ENCODE results near the gene FCMR. TPM values are rescaled to one million over a fixed set of nuclear protein-coding genes. Genes with fewer than 3 reads are reported as not detected.

The FCMR gene
- total and polyA plus RNA-seq, 2 donors from 2014 or later, result 1.3 to 16.7 TPM

DNA sequence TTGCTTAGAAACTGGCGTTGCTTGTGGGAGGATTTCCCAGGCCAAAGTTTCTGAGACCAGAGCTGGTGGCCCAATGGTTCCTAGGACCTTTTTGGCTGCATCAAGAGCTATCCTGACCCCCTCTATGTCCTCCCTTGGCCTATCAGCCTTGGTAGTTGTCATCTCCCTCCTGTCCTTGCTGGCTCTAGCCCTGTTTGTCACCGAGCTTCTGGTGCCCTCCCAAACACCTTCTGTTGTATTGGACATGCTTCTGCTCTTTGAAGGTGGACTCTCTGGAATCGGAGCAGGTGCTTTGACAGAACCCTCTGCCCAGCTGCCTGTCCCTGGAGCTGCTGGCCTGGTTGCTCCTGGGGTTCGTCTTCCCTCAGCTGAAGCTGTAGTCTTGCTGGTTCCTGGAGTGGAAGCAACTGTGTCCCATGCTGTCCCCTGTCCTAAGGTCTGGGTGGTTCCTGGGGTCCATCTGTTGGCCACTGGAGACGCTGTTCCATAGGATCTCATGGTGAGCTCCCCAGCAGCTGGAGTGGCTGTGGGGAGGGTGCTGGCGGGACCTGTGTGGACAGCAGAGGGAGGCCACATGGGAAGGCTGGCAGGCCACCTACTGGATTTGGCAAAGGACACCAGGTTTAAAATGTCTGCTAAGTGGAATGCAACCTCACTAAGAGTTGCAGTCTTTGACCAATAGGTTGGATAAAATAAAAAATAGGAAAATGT, 39.1 kb upstream of the FCMR start:
- no peaks in the 10 kb centered on the region for H3K27me3 ChIP-seq (ENCODE audit: control insufficient read depth, insufficient read depth, low read length)
- H3K9ac ChIP-seq (ENCODE audit: low read length in 3 of 3), result no peak overlapping the region
- H3K36me3 ChIP-seq (ENCODE audit: control insufficient read depth in 2 of 3, insufficient read depth in 3 of 3, low read length in 3 of 3), result peaks cover 0 to 2% (median 0%) of the 10 kb centered on the region in 3 donors
- H3K27ac ChIP-seq (ENCODE audit: low read depth in 2 of 2, low read length in 2 of 2), result no peak overlapping the region
- intact Hi-C loops (cut with DNase I), result no loop called here
- H3K4me1 ChIP-seq (ENCODE audit: control insufficient read depth in 2 of 3, insufficient read depth in 2 of 3, low read depth in 1 of 3, low read length in 3 of 3), result peaks cover 0 to 9% (median 0%) of the 10 kb centered on the region in 3 donors
- no peaks in the 10 kb centered on the region for H3K9me3 ChIP-seq (ENCODE audit: control insufficient read depth in 2 of 3, insufficient read depth in 1 of 3, low read length in 3 of 3)
- FAIRE-seq (no peak), DNase-seq (no peak)
- TF ChIP-seq, protein P1, sequence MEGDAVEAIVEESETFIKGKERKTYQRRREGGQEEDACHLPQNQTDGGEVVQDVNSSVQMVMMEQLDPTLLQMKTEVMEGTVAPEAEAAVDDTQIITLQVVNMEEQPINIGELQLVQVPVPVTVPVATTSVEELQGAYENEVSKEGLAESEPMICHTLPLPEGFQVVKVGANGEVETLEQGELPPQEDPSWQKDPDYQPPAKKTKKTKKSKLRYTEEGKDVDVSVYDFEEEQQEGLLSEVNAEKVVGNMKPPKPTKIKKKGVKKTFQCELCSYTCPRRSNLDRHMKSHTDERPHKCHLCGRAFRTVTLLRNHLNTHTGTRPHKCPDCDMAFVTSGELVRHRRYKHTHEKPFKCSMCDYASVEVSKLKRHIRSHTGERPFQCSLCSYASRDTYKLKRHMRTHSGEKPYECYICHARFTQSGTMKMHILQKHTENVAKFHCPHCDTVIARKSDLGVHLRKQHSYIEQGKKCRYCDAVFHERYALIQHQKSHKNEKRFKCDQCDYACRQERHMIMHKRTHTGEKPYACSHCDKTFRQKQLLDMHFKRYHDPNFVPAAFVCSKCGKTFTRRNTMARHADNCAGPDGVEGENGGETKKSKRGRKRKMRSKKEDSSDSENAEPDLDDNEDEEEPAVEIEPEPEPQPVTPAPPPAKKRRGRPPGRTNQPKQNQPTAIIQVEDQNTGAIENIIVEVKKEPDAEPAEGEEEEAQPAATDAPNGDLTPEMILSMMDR (IDR thresholded peaks at IDR 0.05; ENCODE audit: borderline replicate concordance, extremely low read depth, insufficient read depth), result no peak
- H3K4me3 ChIP-seq (ENCODE audit: low read length in 3 of 3), result no peak overlapping the region

DNA sequence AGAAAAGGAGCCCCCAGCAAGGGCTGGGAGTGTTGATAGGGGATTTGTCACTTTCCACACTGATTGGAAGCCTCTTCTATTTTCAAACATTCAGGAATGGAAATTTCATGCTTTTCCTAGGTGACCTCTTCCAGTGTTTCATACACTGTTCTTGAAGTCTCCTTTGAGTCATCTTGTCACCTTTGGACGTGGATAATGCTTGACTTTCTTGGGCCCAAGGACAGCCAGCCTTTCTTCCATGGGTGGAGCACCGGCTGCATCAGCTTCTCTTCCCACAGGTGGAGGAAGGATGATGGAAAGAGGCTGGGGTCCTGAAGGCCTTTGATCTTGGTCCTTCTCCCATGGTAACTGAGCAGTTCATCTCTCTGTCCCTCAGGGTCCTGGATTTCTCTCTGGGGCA, 36.4 kb upstream of the FCMR start:
- H3K36me3 ChIP-seq (ENCODE audit: control insufficient read depth in 2 of 3, insufficient read depth in 3 of 3, low read length in 3 of 3), result peaks cover 0 to 2% (median 0%) of the 10 kb centered on the region in 3 donors
- H3K27ac ChIP-seq (ENCODE audit: low read depth in 2 of 2, low read length in 2 of 2), result no peak overlapping the region
- no peak for FAIRE-seq
- intact Hi-C loops (cut with DNase I), result no loop called here
- H3K27me3 ChIP-seq (ENCODE audit: control insufficient read depth, insufficient read depth, low read length), result no peaks in the 10 kb centered on the region
- no peak overlapping the region for H3K9ac ChIP-seq (ENCODE audit: low read length in 3 of 3)
- TF ChIP-seq, protein P1 (IDR thresholded peaks at IDR 0.05; ENCODE audit: borderline replicate concordance, extremely low read depth, insufficient read depth), result no peak
- H3K4me3 ChIP-seq (ENCODE audit: low read length in 3 of 3), result no peak overlapping the region
- H3K9me3 ChIP-seq (ENCODE audit: control insufficient read depth in 2 of 3, insufficient read depth in 1 of 3, low read length in 3 of 3), result no peaks in the 10 kb centered on the region
- no peak for DNase-seq
- H3K4me1 ChIP-seq (ENCODE audit: control insufficient read depth in 2 of 3, insufficient read depth in 2 of 3, low read depth in 1 of 3, low read length in 3 of 3), result peaks cover 7 to 26% (median 23%) of the 10 kb centered on the region in 3 donors

DNA sequence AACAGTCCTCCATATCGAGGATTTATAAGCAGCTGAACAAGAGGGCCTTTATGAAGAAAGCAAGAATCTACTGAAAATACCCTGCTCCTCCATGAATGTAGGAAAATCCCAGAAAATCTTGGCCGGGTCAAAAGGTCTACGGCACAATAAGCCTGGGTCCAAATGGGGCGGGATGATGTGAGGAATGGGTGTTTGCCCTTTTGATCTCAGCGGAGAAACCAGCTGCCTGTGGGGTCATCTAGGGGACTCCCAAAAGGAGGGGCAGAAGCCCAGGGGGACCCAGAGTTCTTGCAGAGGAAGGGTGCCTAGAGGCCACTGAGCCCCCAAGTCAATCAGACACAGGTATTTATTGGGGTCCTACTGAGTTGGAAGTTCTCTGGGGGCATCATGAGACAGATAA, 35.9 kb upstream of the FCMR start:
- FAIRE-seq, result no peak

More for the DNA sequence above, 35.9 kb upstream of the FCMR start:
- DNase-seq, result no peak
- intact Hi-C loops (cut with DNase I), result no loop called here
- H3K4me1 ChIP-seq (ENCODE audit: control insufficient read depth in 2 of 3, insufficient read depth in 2 of 3, low read depth in 1 of 3, low read length in 3 of 3), result peaks cover 7 to 26% (median 25%) of the 10 kb centered on the region in 3 donors
- TF ChIP-seq, protein P1 (IDR thresholded peaks at IDR 0.05; ENCODE audit: borderline replicate concordance, extremely low read depth, insufficient read depth), result no peak
- H3K4me3 ChIP-seq (ENCODE audit: low read length in 3 of 3), result no peak overlapping the region
- H3K36me3 ChIP-seq (ENCODE audit: control insufficient read depth in 2 of 3, insufficient read depth in 3 of 3, low read length in 3 of 3), result peaks cover 0 to 2% (median 0%) of the 10 kb centered on the region in 3 donors
- H3K27me3 ChIP-seq (ENCODE audit: control insufficient read depth, insufficient read depth, low read length), result no peaks in the 10 kb centered on the region
- H3K27ac ChIP-seq (ENCODE audit: low read depth in 2 of 2, low read length in 2 of 2), result no peak overlapping the region
- no peaks in the 10 kb centered on the region for H3K9me3 ChIP-seq (ENCODE audit: control insufficient read depth in 2 of 3, insufficient read depth in 1 of 3, low read length in 3 of 3)
- H3K9ac ChIP-seq (ENCODE audit: low read length in 3 of 3), result no peak overlapping the region
